HL-60 (cell line): ENCODE results near the gene ACTA2.

Experiments
- DNase-seq, 2 experiments: peaks; one replicate each; pipeline ENCODE4 v3.0.0-alpha.2; 2010 to 2020; ENCODE audit warnings: low read depth in 1 of 2, low spot score in 1 of 2
- H3K27ac ChIP-seq: fragments of 250-450 bp; sonication (Bioruptor Pico); replicated peaks from 2 replicates; pipeline ENCODE4 v1.5.1; 2020; ENCODE audit warnings: mild to moderate bottlenecking, moderate library complexity
- H3K27me3 ChIP-seq: fragments of 250-450 bp; sonication (Bioruptor Pico); 2 replicates; pipeline ENCODE4 v1.5.1; 2021; ENCODE audit warnings: mild to moderate bottlenecking, moderate library complexity; ENCODE audit not compliant: insufficient read depth, poor library complexity, severe bottlenecking
- H3K4me3 ChIP-seq: replicated peaks from 2 replicates; pipeline ENCODE4 v1.5.1; 2011; ENCODE audit warnings: mild to moderate bottlenecking, control low read depth, low read length; ENCODE audit not compliant: insufficient read depth
- GABPA ChIP-seq: IDR thresholded peaks from 2 replicates; pipeline ENCODE4 v1.6.1; 2012; ENCODE audit warnings: low read depth
- POLR2AphosphoS5 ChIP-seq: IDR thresholded peaks from 2 replicates; pipeline ENCODE4 v1.6.1; 2012; ENCODE audit warnings: low read depth
- SPI1 ChIP-seq: IDR thresholded peaks from 2 replicates; pipeline ENCODE4 v1.6.1; 2012; ENCODE audit warnings: low read depth, mild to moderate bottlenecking, borderline replicate concordance
- TF ChIP-seq, protein P1 (sequence below): IDR thresholded peaks from one replicate; pipeline ENCODE4 v1.5.1; 2011; ENCODE audit warnings: low read length, control low read depth, inconsistent platforms; ENCODE audit not compliant: insufficient read depth
- TF ChIP-seq, protein P2 (sequence below): IDR thresholded peaks from 2 replicates; pipeline ENCODE4 v1.6.1; 2012; ENCODE audit warnings: low read depth; ENCODE audit not compliant: insufficient replicate concordance

The ACTA2 gene

DNA sequence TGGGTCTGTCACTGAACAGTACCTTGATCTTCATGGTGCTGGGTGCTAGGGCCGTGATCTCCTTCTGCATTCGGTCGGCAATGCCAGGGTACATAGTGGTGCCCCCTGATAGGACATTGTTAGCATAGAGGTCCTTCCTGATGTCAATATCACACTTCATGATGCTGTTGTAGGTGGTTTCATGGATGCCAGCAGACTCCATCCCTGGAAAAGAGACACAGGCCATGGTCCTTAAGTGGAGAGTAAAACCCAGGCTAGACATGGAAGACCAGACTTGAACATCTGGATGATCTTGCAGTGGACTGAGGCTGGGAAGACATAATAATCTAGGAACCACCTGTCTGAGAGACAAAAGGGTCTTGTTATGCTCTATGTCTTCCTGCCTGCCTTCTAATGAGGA, 14.5 kb downstream of the ACTA2 start:
- no peaks in the 10 kb centered on the region for H3K27me3 ChIP-seq
- TF ChIP-seq GABPA (no peak), SPI1 (no peak), POLR2AphosphoS5 (no peak)
- TF ChIP-seq, protein P1, sequence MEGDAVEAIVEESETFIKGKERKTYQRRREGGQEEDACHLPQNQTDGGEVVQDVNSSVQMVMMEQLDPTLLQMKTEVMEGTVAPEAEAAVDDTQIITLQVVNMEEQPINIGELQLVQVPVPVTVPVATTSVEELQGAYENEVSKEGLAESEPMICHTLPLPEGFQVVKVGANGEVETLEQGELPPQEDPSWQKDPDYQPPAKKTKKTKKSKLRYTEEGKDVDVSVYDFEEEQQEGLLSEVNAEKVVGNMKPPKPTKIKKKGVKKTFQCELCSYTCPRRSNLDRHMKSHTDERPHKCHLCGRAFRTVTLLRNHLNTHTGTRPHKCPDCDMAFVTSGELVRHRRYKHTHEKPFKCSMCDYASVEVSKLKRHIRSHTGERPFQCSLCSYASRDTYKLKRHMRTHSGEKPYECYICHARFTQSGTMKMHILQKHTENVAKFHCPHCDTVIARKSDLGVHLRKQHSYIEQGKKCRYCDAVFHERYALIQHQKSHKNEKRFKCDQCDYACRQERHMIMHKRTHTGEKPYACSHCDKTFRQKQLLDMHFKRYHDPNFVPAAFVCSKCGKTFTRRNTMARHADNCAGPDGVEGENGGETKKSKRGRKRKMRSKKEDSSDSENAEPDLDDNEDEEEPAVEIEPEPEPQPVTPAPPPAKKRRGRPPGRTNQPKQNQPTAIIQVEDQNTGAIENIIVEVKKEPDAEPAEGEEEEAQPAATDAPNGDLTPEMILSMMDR: no peak
- TF ChIP-seq, protein P2, sequence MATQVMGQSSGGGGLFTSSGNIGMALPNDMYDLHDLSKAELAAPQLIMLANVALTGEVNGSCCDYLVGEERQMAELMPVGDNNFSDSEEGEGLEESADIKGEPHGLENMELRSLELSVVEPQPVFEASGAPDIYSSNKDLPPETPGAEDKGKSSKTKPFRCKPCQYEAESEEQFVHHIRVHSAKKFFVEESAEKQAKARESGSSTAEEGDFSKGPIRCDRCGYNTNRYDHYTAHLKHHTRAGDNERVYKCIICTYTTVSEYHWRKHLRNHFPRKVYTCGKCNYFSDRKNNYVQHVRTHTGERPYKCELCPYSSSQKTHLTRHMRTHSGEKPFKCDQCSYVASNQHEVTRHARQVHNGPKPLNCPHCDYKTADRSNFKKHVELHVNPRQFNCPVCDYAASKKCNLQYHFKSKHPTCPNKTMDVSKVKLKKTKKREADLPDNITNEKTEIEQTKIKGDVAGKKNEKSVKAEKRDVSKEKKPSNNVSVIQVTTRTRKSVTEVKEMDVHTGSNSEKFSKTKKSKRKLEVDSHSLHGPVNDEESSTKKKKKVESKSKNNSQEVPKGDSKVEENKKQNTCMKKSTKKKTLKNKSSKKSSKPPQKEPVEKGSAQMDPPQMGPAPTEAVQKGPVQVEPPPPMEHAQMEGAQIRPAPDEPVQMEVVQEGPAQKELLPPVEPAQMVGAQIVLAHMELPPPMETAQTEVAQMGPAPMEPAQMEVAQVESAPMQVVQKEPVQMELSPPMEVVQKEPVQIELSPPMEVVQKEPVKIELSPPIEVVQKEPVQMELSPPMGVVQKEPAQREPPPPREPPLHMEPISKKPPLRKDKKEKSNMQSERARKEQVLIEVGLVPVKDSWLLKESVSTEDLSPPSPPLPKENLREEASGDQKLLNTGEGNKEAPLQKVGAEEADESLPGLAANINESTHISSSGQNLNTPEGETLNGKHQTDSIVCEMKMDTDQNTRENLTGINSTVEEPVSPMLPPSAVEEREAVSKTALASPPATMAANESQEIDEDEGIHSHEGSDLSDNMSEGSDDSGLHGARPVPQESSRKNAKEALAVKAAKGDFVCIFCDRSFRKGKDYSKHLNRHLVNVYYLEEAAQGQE: no peak
- H3K4me3 ChIP-seq: no peak overlapping the region
- DNase-seq: no peak
- no peak overlapping the region for H3K27ac ChIP-seq

DNA sequence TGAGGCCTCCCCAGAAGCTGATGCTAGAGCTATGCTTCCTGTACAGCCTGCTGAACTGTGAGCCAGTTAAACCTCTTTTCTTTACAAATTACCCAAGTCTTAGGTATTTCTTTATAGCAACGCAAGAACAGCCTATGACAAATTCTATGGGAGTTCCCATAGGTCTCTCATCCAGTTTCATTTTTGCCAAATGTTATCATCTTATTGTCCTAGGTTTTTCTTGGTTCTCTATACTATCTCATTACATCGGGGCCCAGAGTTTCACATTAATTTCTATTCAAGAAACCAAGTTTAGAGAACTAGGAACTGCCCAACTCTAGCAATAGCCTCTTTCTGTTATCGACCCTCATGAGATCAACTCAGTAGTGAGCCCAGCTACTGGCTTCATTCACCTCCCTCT, 15.9 kb downstream of the ACTA2 start:
- H3K27ac ChIP-seq: no peak overlapping the region
- no peak for TF ChIP-seq GABPA
- TF ChIP-seq, protein P2: no peak
- TF ChIP-seq, protein P1: no peak
- no peak for TF ChIP-seq POLR2AphosphoS5
- no peak for TF ChIP-seq SPI1
- H3K4me3 ChIP-seq: no peak overlapping the region

DNA sequence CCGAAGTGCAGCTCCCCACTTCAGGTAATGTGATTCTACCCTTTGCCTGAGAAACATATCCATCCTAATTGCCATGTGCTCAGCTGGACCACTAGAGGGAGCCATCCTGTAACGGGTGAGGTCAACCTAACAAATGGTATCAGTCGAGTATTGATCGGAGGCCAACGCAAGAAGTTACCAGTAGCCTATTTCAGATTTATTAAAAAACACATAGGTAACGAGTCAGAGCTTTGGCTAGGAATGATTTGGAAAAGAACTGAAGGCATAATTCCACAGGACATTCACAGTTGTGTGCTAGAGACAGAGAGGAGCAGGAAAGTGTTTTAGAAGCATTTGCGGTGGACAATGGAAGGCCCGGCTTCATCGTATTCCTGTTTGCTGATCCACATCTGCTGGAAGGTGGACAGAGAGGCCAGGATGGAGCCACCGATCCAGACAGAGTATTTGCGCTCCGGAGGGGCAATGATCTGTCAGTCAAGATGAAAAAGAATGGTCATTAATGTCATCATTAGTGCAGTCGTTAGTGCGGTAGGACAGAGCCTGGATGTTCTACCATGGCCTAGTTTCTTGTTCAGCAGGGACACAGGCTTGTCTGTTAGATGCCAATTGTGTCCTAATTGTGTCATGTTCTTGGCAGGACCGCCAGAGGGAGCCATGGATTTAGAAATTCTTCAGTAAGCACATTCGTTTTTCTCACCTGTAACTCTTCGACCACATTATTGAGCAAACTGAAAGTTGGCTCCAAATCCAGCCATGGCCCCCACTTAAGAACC, 17.5 kb downstream of the ACTA2 start:
- TF ChIP-seq, protein P1: peak; percentile 97
- no peak for TF ChIP-seq GABPA
- TF ChIP-seq, protein P2: no peak
- no peak for TF ChIP-seq POLR2AphosphoS5
- Histone ChIP-seq H3K27me3 (no peaks in the 10 kb centered on the region), H3K27ac (no peak overlapping the region), H3K4me3 (no peak overlapping the region)
- peak; percentile 49 to 75 for DNase-seq

More for the DNA sequence above, 15.9 kb downstream of the ACTA2 start:
- DNase-seq: no peak
- no peaks in the 10 kb centered on the region for H3K27me3 ChIP-seq
